SK-N-SH (cell line): ENCODE data around the gene GLYAT. TPM values are rescaled to one million over a fixed set of nuclear protein-coding genes. Genes with fewer than 3 reads are reported as not detected.
A peak's percentile ranks its signal among the peaks of the same experiment; 100 is the strongest.

Experiments used
- CTCF ChIA-PET: fragments of 300-600, 350-600 bp; formaldehyde crosslinking; extraction: SDS; loops from one replicate; lab custom pipeline; 2021; lab: Yijun Ruan, JAX
- POLR2A ChIA-PET: fragments of 350-600 bp; sonication (Branson Sonifier 250); formaldehyde crosslinking; extraction: SDS; loops from one replicate; lab custom pipeline; 2020; ENCODE audit warnings: antibody characterized with exemption, inconsistent platforms; lab: Yijun Ruan, JAX
- DNase-seq: peaks from one replicate; pipeline ENCODE4 v3.0.0; 2012
- H2AFZ ChIP-seq: fragments of 200-600 bp; sonication (generic); 2 replicates; pipeline ENCODE4 v1.8.1; 2016; ENCODE audit warnings: antibody characterized with exemption, mild to moderate bottlenecking, low read depth
- H3F3A ChIP-seq: fragments of 200-600 bp; sonication (generic); replicated peaks from 2 replicates; pipeline ENCODE3; 2016; ENCODE audit warnings: antibody characterized with exemption, mild to moderate bottlenecking; ENCODE audit not compliant: insufficient read depth
- H3K27ac ChIP-seq, 2 experiments: fragments of 200-500 bp in 1 of 2; fragments of 200-600 bp in 1 of 2; sonication (Bioruptor generic) in 1 of 2; sonication (generic), shearing (Covaris generic) in 1 of 2; 2 replicates each; pipeline versions ENCODE4 v1.5.1 to v1.6.1; 2014 to 2016; ENCODE audit warnings: low read depth in 2 of 2, inconsistent platforms in 1 of 2, low read length in 1 of 2, mild to moderate bottlenecking in 1 of 2, mixed read lengths in 1 of 2
- H3K27me3 ChIP-seq: fragments of 200-600 bp; sonication (generic), shearing (Covaris generic); 2 replicates; pipeline ENCODE4 v1.6.1; 2016; ENCODE audit warnings: mixed run types; ENCODE audit not compliant: insufficient read depth
- H3K36me3 ChIP-seq, 2 experiments: fragments of 200-500 bp in 1 of 2; fragments of 200-600 bp in 1 of 2; sonication (Bioruptor generic) in 1 of 2; sonication (generic) in 1 of 2; replicated peaks in 1 of 2; 2 replicates each; pipeline versions ENCODE3 to v1.5.1; 2014 to 2016; ENCODE audit warnings: low read length in 1 of 2, mild to moderate bottlenecking in 1 of 2; ENCODE audit not compliant: insufficient read depth in 2 of 2, control insufficient read depth in 1 of 2
- H3K4me1 ChIP-seq, 2 experiments: fragments of 200-500 bp in 1 of 2; fragments of 200-600 bp in 1 of 2; sonication (Bioruptor generic) in 1 of 2; sonication (generic), shearing (Covaris generic) in 1 of 2; 2 replicates each; pipeline versions ENCODE4 v1.5.1 to v1.6.1; 2014 to 2016; ENCODE audit warnings: low read depth in 1 of 2, low read length in 1 of 2, mixed run types in 1 of 2; ENCODE audit not compliant: insufficient read depth in 2 of 2, control insufficient read depth in 1 of 2
- H3K4me2 ChIP-seq: fragments of 200-600 bp; sonication (generic), shearing (Covaris generic); 2 replicates; pipeline ENCODE4 v1.6.1; 2017; ENCODE audit warnings: mixed run types
- H3K4me3 ChIP-seq, 2 experiments: fragments of 200-500 bp in 1 of 2; fragments of 200-600 bp in 1 of 2; sonication (Bioruptor generic) in 1 of 2; sonication (generic), shearing (Covaris generic) in 1 of 2; 2 replicates each; pipeline versions ENCODE4 v1.5.1 to v1.8.1; 2014 to 2016; ENCODE audit warnings: low read depth in 2 of 2, inconsistent platforms in 1 of 2, low read length in 1 of 2, mild to moderate bottlenecking in 1 of 2, mixed read lengths in 1 of 2, moderate library complexity in 1 of 2
- H3K79me2 ChIP-seq: fragments of 200-600 bp; sonication (generic); 2 replicates; pipeline ENCODE4 v1.8.1; 2017; ENCODE audit warnings: mild to moderate bottlenecking; ENCODE audit not compliant: insufficient read depth
- H3K9ac ChIP-seq: fragments of 200-600 bp; sonication (generic); 2 replicates; pipeline ENCODE4 v1.6.1; 2017; ENCODE audit warnings: mixed run types
- H3K9me2 ChIP-seq: fragments of 200-600 bp; sonication (generic); 2 replicates; pipeline ENCODE4 v1.6.1; 2017; ENCODE audit warnings: mixed run types
- H3K9me3 ChIP-seq: fragments of 200-600 bp; sonication (generic); 2 replicates; pipeline ENCODE4 v1.6.1; 2017; ENCODE audit warnings: mixed run types, mild to moderate bottlenecking, moderate library complexity
- H4K20me1 ChIP-seq: fragments of 200-600 bp; sonication (generic); 2 replicates; pipeline ENCODE4 v1.6.1; 2017; ENCODE audit warnings: mild to moderate bottlenecking, mixed run types; ENCODE audit not compliant: insufficient read depth
- CHD2 ChIP-seq: fragments of 150-350 bp; IDR thresholded peaks from 2 replicates; pipeline ENCODE4 v1.6.1; 2018; ENCODE audit warnings: low read length; ENCODE audit not compliant: partially characterized antibody
- CTCF ChIP-seq: fragments of 200-600 bp; sonication (generic); IDR thresholded peaks from 2 replicates; pipeline ENCODE4 v1.6.1; 2017; ENCODE audit warnings: antibody characterized with exemption, mild to moderate bottlenecking, moderate library complexity
- EP300 ChIP-seq, 2 experiments: IDR thresholded peaks; 2 replicates each; pipeline versions ENCODE4 v1.4.0 to v1.6.1; 2012; ENCODE audit warnings: borderline replicate concordance in 1 of 2, low read depth in 1 of 2, low read length in 1 of 2
- EZH2phosphoT487 ChIP-seq: fragments of 200-600 bp; sonication (generic); IDR thresholded peaks from 2 replicates; pipeline ENCODE4 v1.6.1; 2017; ENCODE audit warnings: low read depth, mixed run types, mild to moderate bottlenecking, antibody characterized with exemption, moderate library complexity, borderline replicate concordance
- FOSL2 ChIP-seq: IDR thresholded peaks from 2 replicates; pipeline ENCODE4 v1.4.0; 2012; ENCODE audit warnings: low read depth, mild to moderate bottlenecking, moderate library complexity, borderline replicate concordance
- FOXJ3 ChIP-seq: sonication (generic); formaldehyde crosslinking; IDR thresholded peaks from 2 replicates; pipeline ENCODE4 v1.5.1; 2020; ENCODE audit warnings: mild to moderate bottlenecking, missing genetic modification reagents
- GATA2 ChIP-seq: sonication (generic); formaldehyde crosslinking; IDR thresholded peaks from 2 replicates; pipeline ENCODE4 v1.5.0; 2020; ENCODE audit warnings: mild to moderate bottlenecking, missing genetic modification reagents
- JUND ChIP-seq: IDR thresholded peaks from 2 replicates; pipeline ENCODE4 v1.4.0; 2012
- MAX ChIP-seq: IDR thresholded peaks from 2 replicates; pipeline ENCODE4 v1.4.0; 2012; ENCODE audit warnings: low read depth
- MEF2A ChIP-seq: IDR thresholded peaks from 2 replicates; pipeline ENCODE4 v1.4.0; 2012; ENCODE audit warnings: low read depth, borderline replicate concordance
- MXI1 ChIP-seq: IDR thresholded peaks from 2 replicates; pipeline ENCODE4 v1.6.1; 2012; ENCODE audit warnings: mild to moderate bottlenecking, low read depth, low read length, improper control_type of control experiment
- PBX3 ChIP-seq: IDR thresholded peaks from 2 replicates; pipeline ENCODE4; 2012
- RAD21 ChIP-seq: IDR thresholded peaks from 2 replicates; pipeline ENCODE4 v1.6.1; 2012; ENCODE audit warnings: mild to moderate bottlenecking, low read length
- RCOR1 ChIP-seq: fragments of 150-350 bp; IDR thresholded peaks from 2 replicates; pipeline ENCODE4 v1.6.1; 2017; ENCODE audit warnings: antibody characterized with exemption, low read length
- REST ChIP-seq: IDR thresholded peaks from 2 replicates; pipeline ENCODE4 v1.6.1; 2012; ENCODE audit warnings: mild to moderate bottlenecking, low read depth, low read length, moderate library complexity
- RXRA ChIP-seq: IDR thresholded peaks from 2 replicates; pipeline ENCODE4 v1.4.0; 2012; ENCODE audit warnings: low read depth, mild to moderate bottlenecking, borderline replicate concordance
- TEAD4 ChIP-seq: IDR thresholded peaks from 2 replicates; pipeline ENCODE4 v1.4.0; 2012; ENCODE audit warnings: mild to moderate bottlenecking, borderline replicate concordance; ENCODE audit not compliant: insufficient read depth
- USF2 ChIP-seq: fragments of 150-350 bp; IDR thresholded peaks from 2 replicates; pipeline ENCODE4 v1.6.1; 2017; ENCODE audit warnings: antibody characterized with exemption, low read length, low read depth, borderline replicate concordance
- WGBS: methylation state at CpG from one replicate; pipeline ENCODE4 v1.1.6; 2017; ENCODE audit warnings: low lambda C conversion rate; 5-methylcytosine and 5-hydroxymethylcytosine counted together
- polyA plus RNA-seq, 3 experiments: library from polyadenylated mRNA; depleted of rRNA; stranded (reverse); fragments of >200 nt; gene quantifications; 2 replicates each; pipeline ENCODE4 v1.2.3, GENCODE V29; 2012

The GLYAT gene
- polyA plus RNA-seq, 1 of the 3 experiments (the other 2 are of a cell fraction), result not detected

GRCh38 chr11:58726737-58727414 lies 4.9 kb downstream of the GLYAT start:
- CTCF ChIA-PET, result no interaction called here
- no peak overlapping the region for H3K4me2 ChIP-seq
- DNase-seq, result peak; percentile 7
- TF ChIP-seq MXI1, result no peak
- TF ChIP-seq GATA2 (CRISPR knock-in tag), result 0 out of 2 replicates have a peak, but pooled peaks have one; percentile 45
- TF ChIP-seq PBX3, result no peak
- TF ChIP-seq, all 33 proteins: peak for 1
- Histone ChIP-seq H3K9me3 (no peaks in the 10 kb centered on the region), H4K20me1 (no peaks in the 10 kb centered on the region), H3K9me2 (no peaks in the 10 kb centered on the region), H2AFZ (no peak overlapping the region), H3K79me2 (no peaks in the 10 kb centered on the region), H3K9ac (no peak overlapping the region), H3K27me3 (no peaks in the 10 kb centered on the region), H3K4me1 (no peaks in the 10 kb centered on the region; a peak in 1 of 4 replicates), H3K27ac (no peak overlapping the region), H3K36me3 (no peaks in the 10 kb centered on the region), H3F3A (no peaks in the 10 kb centered on the region), H3K4me3 (no peak overlapping the region)
- WGBS, result 0% methylated on average over 2 of the region's 2 CpGs
- POLR2A ChIA-PET, result no interaction called here

GRCh38 chr11:58719406-58720117 lies 12.2 kb downstream of the GLYAT start:
- Histone ChIP-seq H2AFZ (no peak overlapping the region), H4K20me1 (no peaks in the 10 kb centered on the region), H3K36me3 (no peaks in the 10 kb centered on the region), H3K4me3 (no peak overlapping the region), H3K27me3 (no peaks in the 10 kb centered on the region), H3F3A (no peaks in the 10 kb centered on the region), H3K79me2 (no peaks in the 10 kb centered on the region), H3K4me1 (no peaks in the 10 kb centered on the region), H3K9me3 (no peaks in the 10 kb centered on the region), H3K27ac (no peak overlapping the region), H3K4me2 (no peak overlapping the region), H3K9me2 (no peaks in the 10 kb centered on the region), H3K9ac (no peak overlapping the region)
- CTCF ChIA-PET, result interaction anchor here (0.8 kb wide), 1 partner anchor 89 kb away, joined by 3 read pairs; no protein-coding TSS in a partner anchor
- DNase-seq, result no peak
- POLR2A ChIA-PET, result no interaction called here
- WGBS, result 4% methylated on average over 2 of the region's 2 CpGs
- TF ChIP-seq FOXJ3 (CRISPR knock-in tag) (no peak), FOSL2 (no peak), CTCF (no peak), JUND (no peak), REST (no peak), EZH2phosphoT487 (no peak), RCOR1 (no peak), MEF2A (no peak), EP300 (IDR thresholded peaks at IDR 0.05; ENCODE audit: borderline replicate concordance in 1 of 2, low read depth in 1 of 2, low read length in 1 of 2) (no peak), RAD21 (no peak), TEAD4 (no peak), CHD2 (no peak), MAX (no peak), RXRA (no peak), MXI1 (no peak), USF2 (no peak)
